HEK293 (cell line): ENCODE results near the gene CNBP.
A peak's percentile ranks its signal among the peaks of the same experiment; 100 is the strongest.

Experiments used
- CTCF ChIA-PET: fragments of 350-600 bp; formaldehyde crosslinking; extraction: SDS; loops from one replicate; lab custom pipeline; 2021; ENCODE audit warnings: antibody characterized with exemption; lab: Yijun Ruan, JAX
- POLR2A ChIA-PET: fragments of 300-600 bp; formaldehyde crosslinking; extraction: SDS; loops from one replicate; lab custom pipeline; 2020; ENCODE audit warnings: antibody characterized with exemption, inconsistent platforms; lab: Yijun Ruan, JAX
- H3K27ac ChIP-seq: fragments of 200-500 bp; sonication (Bioruptor generic); 2 replicates; pipeline ENCODE4 v1.5.1; 2014; ENCODE audit warnings: low read depth, low read length, control low read depth, inconsistent platforms; ENCODE audit errors: extremely low read depth
- H3K36me3 ChIP-seq, 2 experiments: fragments of 200-500 bp in 1 of 2; sonication (Bioruptor generic) in 1 of 2; 1 replicate in 1 of 2; 2 replicates in 1 of 2; pipeline ENCODE4 v1.5.1; 2014 to 2017; ENCODE audit warnings: inconsistent platforms in 2 of 2, low read length in 2 of 2; ENCODE audit not compliant: control insufficient read depth in 2 of 2, insufficient read depth in 1 of 2
- H3K4me1 ChIP-seq: fragments of 200-500 bp; sonication (Bioruptor generic); 2 replicates; pipeline ENCODE4 v1.5.1; 2014; ENCODE audit warnings: mild to moderate bottlenecking, low read length, inconsistent platforms; ENCODE audit not compliant: control insufficient read depth, insufficient read depth
- H3K4me3 ChIP-seq: 2 replicates; pipeline ENCODE4 v1.5.1; 2011; ENCODE audit warnings: low read depth, mild to moderate bottlenecking, control low read depth, low read length, moderate library complexity
- H3K9me3 ChIP-seq: fragments of 200-500 bp; sonication (Bioruptor generic); 2 replicates; pipeline ENCODE4 v1.5.1; 2014; ENCODE audit warnings: low read depth, low read length, inconsistent platforms; ENCODE audit not compliant: control insufficient read depth, insufficient read depth
- BCL11B ChIP-seq: fragments of 450-650 bp; formaldehyde crosslinking; IDR thresholded peaks from 2 replicates; pipeline ENCODE4 v1.5.1; 2016; ENCODE audit warnings: low read depth, missing biosample characterization, missing genetic modification characterization
- GLIS1 ChIP-seq: fragments of 450-650 bp; formaldehyde crosslinking; IDR thresholded peaks from 2 replicates; pipeline ENCODE4 v1.5.1; 2016; ENCODE audit warnings: missing biosample characterization, missing genetic modification characterization
- KLF9 ChIP-seq: fragments of 450-650 bp; formaldehyde crosslinking; IDR thresholded peaks from 2 replicates; pipeline ENCODE4 v1.5.1; 2016; ENCODE audit warnings: missing biosample characterization, missing genetic modification characterization, low read depth
- PRDM10 ChIP-seq: fragments of 450-650 bp; formaldehyde crosslinking; IDR thresholded peaks from 2 replicates; pipeline ENCODE4 v1.5.1; 2016; ENCODE audit warnings: missing biosample characterization, missing genetic modification characterization
- SP2 ChIP-seq: fragments of 450-650 bp; formaldehyde crosslinking; IDR thresholded peaks from 2 replicates; pipeline ENCODE4 v1.5.1; 2016; ENCODE audit warnings: missing biosample characterization, missing genetic modification characterization
- SP3 ChIP-seq: fragments of 450-650 bp; formaldehyde crosslinking; IDR thresholded peaks from 2 replicates; pipeline ENCODE4 v1.5.1; 2016; ENCODE audit warnings: missing biosample characterization, missing genetic modification characterization
- SP7 ChIP-seq: fragments of 450-650 bp; formaldehyde crosslinking; IDR thresholded peaks from 2 replicates; pipeline ENCODE4 v1.5.1; 2016; ENCODE audit warnings: missing biosample characterization, missing genetic modification characterization
- ZBTB11 ChIP-seq: fragments of 450-650 bp; formaldehyde crosslinking; conservative IDR thresholded peaks from 2 replicates; pipeline ENCODE4 v1.5.1; 2016; ENCODE audit warnings: low read depth, missing biosample characterization, missing genetic modification characterization
- ZBTB17 ChIP-seq: fragments of 450-650 bp; formaldehyde crosslinking; IDR thresholded peaks from 2 replicates; pipeline ENCODE4 v1.5.1; 2016; ENCODE audit warnings: missing biosample characterization, missing genetic modification characterization
- ZBTB6 ChIP-seq: fragments of 450-650 bp; formaldehyde crosslinking; IDR thresholded peaks from 2 replicates; pipeline ENCODE4 v1.5.1; 2017; ENCODE audit warnings: missing biosample characterization, missing genetic modification characterization
- ZEB2 ChIP-seq: fragments of 450-650 bp; formaldehyde crosslinking; IDR thresholded peaks from 2 replicates; pipeline ENCODE4 v1.5.1; 2016; ENCODE audit warnings: missing biosample characterization, missing genetic modification characterization
- ZNF114 ChIP-seq: fragments of 450-650 bp; formaldehyde crosslinking; IDR thresholded peaks from 2 replicates; pipeline ENCODE4 v1.5.0; 2017; ENCODE audit warnings: missing biosample characterization, missing genetic modification characterization
- ZNF335 ChIP-seq: fragments of 450-650 bp; formaldehyde crosslinking; conservative IDR thresholded peaks from 2 replicates; pipeline ENCODE4 v1.5.1; 2016; ENCODE audit warnings: missing biosample characterization, missing genetic modification characterization
- ZNF341 ChIP-seq: fragments of 450-650 bp; formaldehyde crosslinking; IDR thresholded peaks from 2 replicates; pipeline ENCODE4; 2016; ENCODE audit warnings: low read depth, missing biosample characterization, missing genetic modification characterization
- ZNF394 ChIP-seq: fragments of 450-650 bp; formaldehyde crosslinking; IDR thresholded peaks from 2 replicates; pipeline ENCODE4 v1.5.1; 2016; ENCODE audit warnings: missing biosample characterization, missing genetic modification characterization, mild to moderate bottlenecking, moderate library complexity, borderline replicate concordance
- ZNF398 ChIP-seq: fragments of 450-650 bp; formaldehyde crosslinking; IDR thresholded peaks from 2 replicates; pipeline ENCODE4 v1.5.1; 2017; ENCODE audit warnings: missing biosample characterization, missing genetic modification characterization
- ZNF600 ChIP-seq: fragments of 450-650 bp; formaldehyde crosslinking; IDR thresholded peaks from 2 replicates; pipeline ENCODE4 v1.5.1; 2016; ENCODE audit warnings: missing biosample characterization, missing genetic modification characterization
- ZNF785 ChIP-seq: fragments of 450-650 bp; formaldehyde crosslinking; IDR thresholded peaks from 2 replicates; pipeline ENCODE4 v1.5.1; 2016; ENCODE audit warnings: missing biosample characterization, missing genetic modification characterization

Gene CNBP

GRCh38 chr3:129120254-129121004 lies 63.3 kb downstream of the CNBP start:
- Histone ChIP-seq H3K27ac (peak overlapping the region; percentile 46; the same call in 1 of the 2 replicates), H3K4me3 (peak overlapping the region; percentile 68), H3K36me3 (peaks cover 0 to 6% of the 10 kb centered on the region in 2 experiments; a peak in 2 of 3 replicates), H3K9me3 (no peaks in the 10 kb centered on the region), H3K4me1 (peaks cover 15% of the 10 kb centered on the region)
- ChIA-PET POLR2A (interaction anchor here (1.4 to 2.3 kb wide), 3 partner anchors 26 to 129 kb away, joined by 4 to 13 read pairs (median 5); partner anchors contain the start of gene COPG1), CTCF (interaction anchor here (1.9 kb wide), 2 partner anchors 68 to 126 kb away, joined by 8 to 15 read pairs; no protein-coding TSS in a partner anchor)
- peak; percentile 61; the same call in 1 of the 2 replicates for TF ChIP-seq ZNF600
- 0 out of 2 replicates have a peak, but pooled peaks have one; percentile 28 for TF ChIP-seq ZBTB17 (tag by site-specific recombination)
- TF ChIP-seq ZNF114 (tag by site-specific recombination), result no peak
- TF ChIP-seq SP3, result peak; percentile 19
- no peak for TF ChIP-seq SP7 (tag by site-specific recombination)
- peak; percentile 62 for TF ChIP-seq PRDM10 (tag by site-specific recombination)
- TF ChIP-seq SP2 (tag by site-specific recombination), result peak; percentile 69
- no peak for TF ChIP-seq BCL11B
- 0 out of 2 replicates have a peak, but pooled peaks have one; percentile 40 for TF ChIP-seq ZBTB6
- 0 out of 2 replicates have a peak, but pooled peaks have one; percentile 31 for TF ChIP-seq ZNF398 (tag by site-specific recombination)
- no peak for TF ChIP-seq ZNF394
- TF ChIP-seq GLIS1 (tag by site-specific recombination), result peak; percentile 87
- 0 out of 2 replicates have a peak, but pooled peaks have one; percentile 24 for TF ChIP-seq ZNF335 (tag by site-specific recombination)
- 0 out of 2 replicates have a peak, but pooled peaks have one; percentile 15 for TF ChIP-seq ZEB2 (tag by site-specific recombination)
- TF ChIP-seq ZNF785, result no peak
- TF ChIP-seq ZNF341 (tag by site-specific recombination), result peak; percentile 90
- peak; percentile 66 for TF ChIP-seq KLF9
- TF ChIP-seq ZBTB11 (tag by site-specific recombination), result peak; percentile 26; the same call in 1 of the 2 replicates
